Mucosa of stomach (tissue), 1 donor: ENCODE data around the gene LIPC.

Experiments
- H3K27me3 ChIP-seq: one replicate; pipeline ENCODE4 v1.7.0; 2013; ENCODE audit warnings: mild to moderate bottlenecking, low read length; ENCODE audit not compliant: control insufficient read depth, insufficient read depth
- H3K36me3 ChIP-seq: one replicate; pipeline ENCODE4 v1.7.0; 2013; ENCODE audit warnings: low read length; ENCODE audit not compliant: control insufficient read depth, insufficient read depth
- H3K4me1 ChIP-seq: one replicate; pipeline ENCODE4 v1.7.0; 2013; ENCODE audit warnings: mild to moderate bottlenecking, low read length; ENCODE audit not compliant: control insufficient read depth, insufficient read depth
- H3K4me3 ChIP-seq: one replicate; pipeline ENCODE4 v1.7.0; 2013; ENCODE audit warnings: low read length
- H3K9ac ChIP-seq: one replicate; pipeline ENCODE4 v1.7.0; 2013; ENCODE audit warnings: mild to moderate bottlenecking, low read length, moderate library complexity
- H3K9me3 ChIP-seq: one replicate; pipeline ENCODE4 v1.7.0; 2013; ENCODE audit warnings: mild to moderate bottlenecking, low read length, moderate library complexity; ENCODE audit not compliant: control insufficient read depth
- donor health status: Pancreatic carcinoma.

LIPC gene

DNA sequence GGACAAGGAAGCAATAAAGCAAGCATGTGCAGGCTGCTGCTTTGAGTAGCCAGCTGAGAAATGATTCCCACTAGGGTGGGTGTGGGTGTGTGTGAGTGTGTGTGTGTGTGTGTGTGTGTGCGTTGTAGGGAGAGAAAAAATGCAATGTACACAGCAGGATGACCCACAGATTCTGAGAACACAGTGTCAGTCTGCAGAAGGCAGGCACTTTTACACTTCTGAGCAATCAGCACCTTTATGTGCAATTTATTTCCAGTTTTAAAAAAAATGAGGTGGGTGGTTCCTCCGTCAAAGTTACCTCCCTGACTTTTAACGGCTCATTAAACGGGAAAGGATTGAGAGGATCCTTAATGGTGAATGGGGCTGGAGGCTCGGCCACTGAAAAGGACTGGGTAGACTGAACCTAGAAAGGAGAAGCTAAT, 38.5 kb upstream of the LIPC start:
- Histone ChIP-seq H3K4me3 (no peak overlapping the region), H3K4me1 (no peaks in the 10 kb centered on the region), H3K36me3 (no peaks in the 10 kb centered on the region), H3K27me3 (no peaks in the 10 kb centered on the region), H3K9me3 (no peaks in the 10 kb centered on the region), H3K9ac (no peak overlapping the region)

DNA sequence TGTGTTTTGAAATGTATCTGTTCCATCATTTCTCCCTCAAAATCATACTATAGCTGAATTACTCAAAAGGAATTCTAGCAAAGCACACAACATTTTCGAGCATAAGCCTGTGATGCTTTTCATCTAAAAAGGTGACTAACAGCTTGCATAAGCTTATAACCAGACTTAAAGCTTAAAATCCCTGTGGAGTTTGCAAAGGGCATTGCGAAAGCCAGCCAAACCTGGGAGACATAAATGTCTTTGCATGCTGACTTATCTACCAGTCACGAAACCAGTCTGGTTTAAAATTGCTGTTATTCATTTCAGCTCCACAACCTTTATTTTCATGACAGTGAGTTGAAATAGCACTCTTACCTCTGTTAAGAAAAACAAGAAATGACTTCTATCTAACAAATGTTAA, 35.6 kb upstream of the LIPC start:
- Histone ChIP-seq H3K4me1 (no peaks in the 10 kb centered on the region), H3K4me3 (no peak overlapping the region), H3K27me3 (no peaks in the 10 kb centered on the region), H3K9ac (no peak overlapping the region), H3K9me3 (no peaks in the 10 kb centered on the region), H3K36me3 (no peaks in the 10 kb centered on the region)

DNA sequence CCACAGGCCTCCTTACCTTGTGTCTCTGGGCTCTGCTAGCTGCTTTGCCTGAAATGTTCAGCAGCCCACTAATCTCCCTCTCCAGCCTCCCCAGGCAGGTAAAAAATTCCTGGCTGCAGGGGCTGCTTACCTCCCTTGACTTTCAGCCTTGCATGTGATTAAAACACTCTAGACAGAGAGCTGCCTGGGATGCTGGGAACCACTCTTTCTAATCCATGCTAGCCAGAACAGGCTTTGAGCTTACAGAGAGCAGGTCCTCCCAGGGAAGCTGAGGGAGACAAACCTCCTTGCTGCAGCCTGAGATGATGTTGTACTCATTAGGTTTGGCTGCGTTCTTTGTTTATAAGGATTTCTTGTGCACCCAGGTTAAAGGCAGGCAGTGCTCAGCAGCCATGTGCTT, 33.7 kb upstream of the LIPC start:
- Histone ChIP-seq H3K9ac (no peak overlapping the region), H3K36me3 (no peaks in the 10 kb centered on the region), H3K9me3 (no peaks in the 10 kb centered on the region), H3K4me3 (no peak overlapping the region), H3K4me1 (no peaks in the 10 kb centered on the region), H3K27me3 (no peaks in the 10 kb centered on the region)

DNA sequence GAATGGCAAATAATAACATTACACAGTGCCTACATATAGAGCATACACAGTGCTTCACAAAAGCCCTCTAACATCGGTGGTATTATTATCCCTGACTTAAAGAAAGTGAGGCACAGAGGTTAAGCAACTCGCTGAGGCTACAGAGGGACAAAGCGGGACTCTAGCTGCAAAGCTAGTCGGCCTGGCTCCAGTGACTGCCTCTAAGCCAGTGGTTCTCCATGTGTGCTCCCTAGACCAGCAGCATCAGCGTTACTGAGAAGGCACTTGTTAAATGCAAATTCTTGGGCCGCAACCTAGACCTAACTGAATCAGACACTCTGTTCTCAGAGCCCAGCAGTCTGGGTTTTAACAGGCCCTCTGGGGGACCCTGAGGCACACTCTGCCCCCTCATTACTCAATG, 33.1 kb upstream of the LIPC start:
- H3K4me1 ChIP-seq: no peaks in the 10 kb centered on the region
- no peaks in the 10 kb centered on the region for H3K27me3 ChIP-seq
- no peak overlapping the region for H3K9ac ChIP-seq
- H3K36me3 ChIP-seq: no peaks in the 10 kb centered on the region
- H3K9me3 ChIP-seq: no peaks in the 10 kb centered on the region
- no peak overlapping the region for H3K4me3 ChIP-seq

DNA sequence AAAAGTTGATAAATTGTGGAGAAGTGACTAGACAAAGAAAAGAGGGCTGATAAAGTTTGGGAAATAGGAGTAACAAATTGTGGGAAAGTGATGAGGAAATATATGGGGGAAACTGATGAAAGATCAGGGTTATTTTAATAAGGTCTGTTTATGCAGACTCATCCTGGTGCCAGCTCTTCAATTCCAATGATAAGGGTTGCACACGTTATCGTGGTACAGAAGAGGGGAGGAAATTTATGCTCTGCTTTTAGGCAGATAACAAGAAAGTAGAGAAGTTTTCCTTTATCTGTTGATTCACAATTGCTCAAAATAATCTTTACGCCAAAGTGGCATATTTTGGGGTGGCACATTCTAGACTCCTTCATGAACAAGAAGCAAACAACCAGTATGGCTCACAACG, 32.1 kb upstream of the LIPC start:
- H3K4me1 ChIP-seq: no peaks in the 10 kb centered on the region
- H3K9me3 ChIP-seq: no peaks in the 10 kb centered on the region
- no peak overlapping the region for H3K4me3 ChIP-seq
- no peak overlapping the region for H3K9ac ChIP-seq
- H3K36me3 ChIP-seq: no peaks in the 10 kb centered on the region
- H3K27me3 ChIP-seq: no peaks in the 10 kb centered on the region

DNA sequence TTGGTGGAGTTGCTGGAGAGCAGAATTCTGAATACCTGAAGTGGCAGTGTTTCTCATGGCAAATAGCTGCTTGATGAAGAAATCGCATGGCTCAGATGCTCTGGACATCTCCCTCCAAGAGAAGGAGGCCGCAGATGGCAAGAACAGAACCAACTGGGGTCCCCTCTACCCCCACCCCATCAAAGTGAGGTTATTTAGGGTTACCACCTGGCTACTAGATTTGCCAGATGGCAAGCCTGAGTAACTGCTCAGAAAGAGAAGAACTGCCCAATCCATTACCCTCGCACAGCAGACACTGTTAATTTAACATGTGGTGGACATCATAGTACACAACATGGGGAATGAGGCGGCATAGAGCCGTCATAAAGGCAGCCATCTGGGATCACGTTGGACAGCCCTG, 30.5 kb upstream of the LIPC start:
- H3K4me1 ChIP-seq: no peaks in the 10 kb centered on the region
- H3K9me3 ChIP-seq: no peaks in the 10 kb centered on the region
- no peak overlapping the region for H3K4me3 ChIP-seq
- no peaks in the 10 kb centered on the region for H3K27me3 ChIP-seq
- no peaks in the 10 kb centered on the region for H3K36me3 ChIP-seq
- no peak overlapping the region for H3K9ac ChIP-seq

DNA sequence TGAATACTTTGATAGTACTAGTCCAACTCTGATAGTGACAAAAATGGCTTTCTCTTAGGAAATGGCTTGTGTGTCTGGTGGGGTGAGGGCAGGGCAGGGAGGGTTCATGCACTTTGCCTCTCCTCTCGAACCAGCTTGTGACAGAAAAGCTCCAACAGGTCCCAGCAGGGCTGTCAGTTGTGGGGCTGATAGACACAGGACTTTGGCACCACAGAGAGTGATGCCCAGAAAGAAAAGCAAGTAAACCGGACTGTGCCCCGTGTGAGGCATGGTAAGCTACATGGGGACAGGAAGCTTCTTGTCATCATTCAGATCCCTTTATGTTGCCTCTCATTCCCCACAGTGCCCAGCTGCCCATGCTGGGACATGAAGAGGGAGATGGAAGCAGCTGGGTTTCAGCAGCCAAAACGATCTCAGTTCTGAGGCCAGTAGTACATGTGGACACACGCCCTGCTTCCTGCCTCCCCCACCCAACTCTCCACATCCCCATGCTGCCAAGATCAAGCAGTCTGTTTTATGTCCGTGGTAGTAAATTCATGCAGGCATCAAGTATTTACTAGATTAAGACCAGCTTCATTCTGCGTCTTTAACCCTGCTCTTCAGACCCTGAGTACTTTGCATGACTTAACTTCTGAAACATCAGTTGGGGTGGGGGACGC, 29.7 kb upstream of the LIPC start:
- H3K4me1 ChIP-seq: no peaks in the 10 kb centered on the region
- H3K4me3 ChIP-seq: no peak overlapping the region
- H3K9me3 ChIP-seq: no peaks in the 10 kb centered on the region
- H3K9ac ChIP-seq: no peak overlapping the region
- H3K27me3 ChIP-seq: no peaks in the 10 kb centered on the region
- no peaks in the 10 kb centered on the region for H3K36me3 ChIP-seq

DNA sequence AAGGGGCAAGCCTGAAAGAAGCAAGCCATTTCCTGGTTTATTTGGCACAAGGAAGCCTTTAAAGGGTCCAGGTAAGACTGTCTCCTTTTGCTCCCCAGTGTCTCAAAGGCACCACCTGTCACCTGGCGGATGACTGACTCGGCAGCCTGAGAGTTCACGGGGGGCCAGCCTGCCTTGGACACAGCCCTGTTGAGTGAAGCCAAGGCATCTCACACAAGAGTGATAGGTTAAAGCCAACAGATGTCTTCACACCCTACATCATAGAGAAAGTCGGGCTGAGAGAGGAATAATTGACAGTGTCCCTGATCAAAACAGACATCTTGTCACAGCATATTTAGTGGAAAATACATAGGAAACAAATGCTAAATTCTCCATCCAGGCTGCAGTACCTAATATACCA, 28.2 kb upstream of the LIPC start:
- H3K4me1 ChIP-seq: no peaks in the 10 kb centered on the region
- no peaks in the 10 kb centered on the region for H3K36me3 ChIP-seq
- no peak overlapping the region for H3K9ac ChIP-seq
- H3K9me3 ChIP-seq: no peaks in the 10 kb centered on the region
- no peak overlapping the region for H3K4me3 ChIP-seq
- H3K27me3 ChIP-seq: no peaks in the 10 kb centered on the region

DNA sequence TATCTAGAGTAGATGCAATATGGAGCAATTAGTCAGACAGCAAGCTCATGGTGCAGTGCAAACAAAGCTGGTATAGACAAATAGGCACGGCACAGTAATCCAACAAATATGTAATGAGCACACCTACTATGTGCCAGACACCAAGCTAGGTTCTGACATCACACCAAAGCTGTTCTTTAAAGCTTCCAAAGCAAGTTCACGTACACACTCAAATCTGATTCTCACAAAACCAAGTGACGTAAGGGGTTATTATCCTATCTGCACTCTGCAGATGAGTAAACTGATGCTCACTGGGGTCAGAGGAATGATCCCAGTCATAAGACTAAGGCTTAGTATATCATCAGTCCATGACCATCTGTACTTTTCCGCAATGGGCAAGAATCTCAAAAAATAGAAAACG, 27.8 kb upstream of the LIPC start:
- no peaks in the 10 kb centered on the region for H3K27me3 ChIP-seq
- no peaks in the 10 kb centered on the region for H3K36me3 ChIP-seq
- no peak overlapping the region for H3K4me3 ChIP-seq
- no peaks in the 10 kb centered on the region for H3K9me3 ChIP-seq
- H3K9ac ChIP-seq: no peak overlapping the region
- no peaks in the 10 kb centered on the region for H3K4me1 ChIP-seq

DNA sequence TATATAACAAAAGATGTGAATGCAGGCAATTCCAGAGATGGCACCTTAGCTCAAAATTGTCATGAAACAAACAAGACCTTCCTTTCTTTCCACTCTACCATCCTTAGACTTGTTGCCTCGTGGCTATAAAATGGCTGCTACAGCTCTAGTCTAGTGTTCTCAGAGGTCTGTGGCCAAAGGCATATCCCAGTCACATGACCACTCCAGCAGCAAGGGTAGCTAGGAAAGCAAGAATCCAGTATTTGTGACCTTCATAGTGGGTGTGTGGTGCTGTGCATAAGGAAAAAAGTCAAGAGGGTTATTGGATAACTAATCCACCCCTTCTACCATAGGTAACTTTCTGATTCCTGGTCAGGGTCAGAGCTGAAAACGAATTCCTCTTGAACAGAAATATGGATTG, 27.1 kb upstream of the LIPC start:
- no peak overlapping the region for H3K9ac ChIP-seq
- no peaks in the 10 kb centered on the region for H3K27me3 ChIP-seq
- no peaks in the 10 kb centered on the region for H3K9me3 ChIP-seq
- H3K36me3 ChIP-seq: no peaks in the 10 kb centered on the region
- H3K4me3 ChIP-seq: no peak overlapping the region
- no peaks in the 10 kb centered on the region for H3K4me1 ChIP-seq

DNA sequence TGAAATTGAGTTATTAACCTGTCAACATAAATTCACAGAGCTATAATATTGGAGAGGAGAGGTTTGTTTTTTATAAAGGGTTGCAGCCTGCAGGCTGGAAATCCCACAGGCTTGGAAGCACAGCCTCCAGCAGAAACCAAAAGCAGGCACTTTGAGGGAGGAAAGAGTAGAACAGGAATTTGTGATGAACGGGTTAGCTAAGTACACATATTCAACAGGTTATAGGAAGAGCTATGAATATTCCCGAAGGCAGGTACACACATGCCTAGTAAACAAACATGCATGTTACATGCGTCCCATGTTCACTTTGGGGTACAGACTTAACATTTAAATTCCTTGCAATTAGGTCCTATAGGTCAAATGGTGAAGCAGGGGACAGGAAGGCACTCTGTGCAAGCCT, 25.9 kb upstream of the LIPC start:
- no peaks in the 10 kb centered on the region for H3K27me3 ChIP-seq

DNA sequence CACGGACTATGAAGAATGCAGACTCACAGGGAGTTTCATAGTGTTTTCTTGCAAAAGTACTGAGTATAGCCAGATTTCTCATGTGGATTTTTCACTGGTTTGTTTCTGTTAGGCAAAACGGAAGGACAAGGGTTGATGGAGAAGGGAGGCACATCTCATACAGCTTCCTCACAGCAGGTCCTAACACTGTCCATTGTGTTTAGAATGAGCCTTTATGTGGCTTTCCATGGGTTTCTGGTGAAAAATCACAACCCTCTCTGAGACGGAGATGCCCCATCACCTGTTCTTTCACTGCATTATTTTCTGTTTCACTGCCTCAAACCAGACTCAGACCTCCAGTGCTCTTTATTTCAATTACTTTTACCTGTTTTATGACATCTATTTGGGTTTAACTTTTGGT, 25.0 kb upstream of the LIPC start:
- H3K9ac ChIP-seq: no peak overlapping the region
- H3K4me1 ChIP-seq: no peaks in the 10 kb centered on the region
- H3K4me3 ChIP-seq: no peak overlapping the region
- H3K36me3 ChIP-seq: no peaks in the 10 kb centered on the region
- no peaks in the 10 kb centered on the region for H3K9me3 ChIP-seq
- no peaks in the 10 kb centered on the region for H3K27me3 ChIP-seq

More for the DNA sequence above, 25.9 kb upstream of the LIPC start:
- no peak overlapping the region for H3K9ac ChIP-seq
- H3K4me1 ChIP-seq: no peaks in the 10 kb centered on the region
- H3K4me3 ChIP-seq: no peak overlapping the region
- H3K36me3 ChIP-seq: no peaks in the 10 kb centered on the region
- no peaks in the 10 kb centered on the region for H3K9me3 ChIP-seq

DNA sequence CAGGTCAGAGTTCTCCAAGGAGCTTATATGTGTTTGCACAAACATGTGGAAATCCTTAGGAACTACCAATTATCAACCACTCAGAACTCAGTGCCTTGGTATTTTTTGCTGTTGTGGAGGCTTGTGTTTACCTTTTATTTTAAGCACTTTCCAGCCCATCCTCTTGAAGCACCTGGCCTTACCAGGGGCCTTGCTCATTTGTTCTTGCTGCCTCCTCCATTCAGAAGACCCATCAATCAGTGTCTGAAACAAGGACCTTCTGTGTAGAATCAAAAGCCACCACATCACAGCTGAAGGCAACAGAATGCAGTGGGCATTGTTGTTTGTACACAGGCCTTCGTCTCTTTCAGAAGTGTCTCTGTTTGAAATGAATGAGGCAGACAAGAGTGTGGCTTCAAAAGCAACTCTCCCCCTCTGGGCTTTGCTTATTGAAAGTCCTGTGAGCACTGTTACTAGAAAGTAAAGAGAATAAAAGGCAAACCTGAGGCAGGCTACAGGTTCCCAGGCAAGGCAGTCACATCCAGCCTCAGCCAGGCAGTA, 24.5 kb upstream of the LIPC start:
- Histone ChIP-seq H3K9me3 (no peaks in the 10 kb centered on the region), H3K9ac (no peak overlapping the region), H3K4me1 (no peaks in the 10 kb centered on the region), H3K36me3 (no peaks in the 10 kb centered on the region), H3K4me3 (no peak overlapping the region), H3K27me3 (no peaks in the 10 kb centered on the region)
